Skeletal muscle cell (primary cell): Measurements from ENCODE around the gene TTC28.
"Not testable (repeated sequence)": the region's sequence is repeated elsewhere in the genome, so short reads cannot be mapped to it uniquely, and the experiment has no call there.

Experiments
- DNase-seq: peaks from one replicate; pipeline ENCODE4 v3.0.0-alpha.2; 2010; ENCODE audit warnings: low read depth
- H3K4me3 ChIP-seq: 2 replicates; pipeline ENCODE4 v1.5.1; 2011; ENCODE audit warnings: low read depth, mild to moderate bottlenecking, control low read depth, low read length, moderate library complexity

TTC28 gene

GRCh38 chr22:28514321-28514821, 165.3 kb downstream of the TTC28 start:
- DNase-seq, result no peak
- no peak overlapping the region for H3K4me3 ChIP-seq

- not testable (repeated sequence) for H3K4me3 ChIP-seq, DNase-seq
Measured at GRCh38 chr22:28512387-28512786, 167.3 kb downstream of the TTC28 start.

GRCh38 chr22:28507896-28508295, 171.7 kb downstream of the TTC28 start:
- no peak for DNase-seq
- no peak overlapping the region for H3K4me3 ChIP-seq

GRCh38 chr22:28506150-28506535, 173.5 kb downstream of the TTC28 start:
- H3K4me3 ChIP-seq, result no peak overlapping the region

DNA sequence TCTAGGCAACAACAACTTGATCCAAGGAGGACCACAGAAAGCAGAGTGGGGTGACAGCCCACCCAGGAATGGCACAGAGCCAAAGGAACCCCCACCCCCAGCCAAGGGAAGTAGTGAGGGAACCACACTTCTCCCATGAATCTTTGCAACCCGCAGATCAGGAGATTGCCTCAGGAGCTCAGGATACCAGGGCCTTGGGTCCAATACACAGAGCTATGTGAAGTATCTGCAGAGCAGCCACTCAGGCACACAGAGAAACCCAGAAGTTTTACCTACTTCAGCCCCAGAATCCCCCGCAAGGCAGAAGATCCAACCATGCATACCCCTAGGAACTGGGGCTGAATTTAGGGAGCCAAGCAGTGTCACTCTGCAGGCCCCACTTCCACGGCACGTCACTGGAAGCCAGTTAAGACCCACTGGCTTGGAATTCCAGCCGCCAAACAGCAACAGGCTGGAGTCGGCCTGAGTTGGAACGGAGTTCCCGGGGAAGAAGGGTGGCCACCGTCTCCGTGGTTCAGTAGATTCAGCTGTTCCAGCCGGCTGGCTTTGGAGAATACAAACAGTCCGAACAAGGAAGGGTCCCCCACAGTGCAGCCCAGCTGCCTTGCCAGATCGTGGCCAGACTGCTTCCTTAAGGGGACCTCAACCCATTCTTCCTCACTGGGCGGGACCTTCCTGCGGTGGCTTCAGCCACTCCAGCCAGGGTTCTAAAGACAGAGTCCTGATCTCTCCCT, 174.1 kb downstream of the TTC28 start:
- H3K4me3 ChIP-seq, result no peak overlapping the region
- no peak for DNase-seq

More at GRCh38 chr22:28506150-28506535, 173.5 kb downstream of the TTC28 start:
- DNase-seq, result no peak

DNA sequence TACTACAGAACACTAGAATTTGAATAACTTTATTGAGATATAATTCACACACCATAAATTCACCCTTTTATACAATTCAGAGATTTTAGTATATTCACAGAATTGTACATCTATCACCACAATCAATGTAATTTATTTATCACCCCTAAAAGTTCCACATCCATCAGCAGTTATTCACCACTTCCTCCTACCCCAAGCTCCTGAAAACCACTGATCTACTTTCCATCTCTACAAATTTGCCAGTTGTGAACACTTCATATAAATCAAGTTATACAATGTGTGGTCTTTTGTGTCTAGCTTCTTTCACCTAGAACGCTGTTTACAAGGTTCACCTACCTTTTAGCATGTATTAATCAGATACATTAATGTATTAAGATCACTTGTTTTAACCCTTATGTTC, 179.6 kb downstream of the TTC28 start:
- DNase-seq, result no peak

DNA sequence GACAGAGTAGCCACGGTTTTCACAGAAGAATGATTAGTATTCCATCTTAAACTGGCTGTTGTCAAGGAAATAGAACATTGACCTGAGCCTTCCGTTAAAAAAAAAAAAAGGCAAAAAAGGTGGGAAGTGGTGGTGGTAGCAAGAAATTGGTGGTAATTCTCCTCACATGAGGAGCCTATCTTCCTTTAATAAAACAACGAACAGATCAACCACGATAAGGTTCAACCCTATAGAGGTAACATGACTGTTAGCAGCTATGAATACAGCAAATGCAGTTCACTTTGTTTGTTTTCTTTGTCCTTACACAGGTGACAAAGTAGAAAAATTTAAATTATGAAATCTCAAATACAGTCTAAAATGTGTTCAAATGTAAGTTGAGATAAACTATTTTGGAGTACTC, 181.6 kb downstream of the TTC28 start:
- DNase-seq, result no peak

More for the DNA sequence above, 179.6 kb downstream of the TTC28 start:
- no peak overlapping the region for H3K4me3 ChIP-seq

DNA sequence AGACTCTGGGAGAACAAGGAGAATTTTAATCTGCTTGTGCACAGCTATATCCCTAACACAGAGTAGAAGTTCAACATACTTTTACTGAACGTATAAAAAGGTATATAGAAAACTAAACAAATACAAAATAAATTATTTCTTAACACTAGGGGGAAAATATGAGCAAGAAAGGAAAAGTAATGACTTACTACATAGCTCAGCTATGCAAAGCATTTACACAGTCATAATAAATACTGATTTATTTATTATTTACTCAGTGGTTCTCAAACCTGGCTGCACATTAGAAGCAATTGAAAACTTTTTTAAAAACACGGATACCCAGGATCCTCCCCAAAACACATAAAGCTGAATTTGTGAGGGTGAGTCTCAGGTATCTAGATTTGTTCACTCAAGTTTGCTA, 182.5 kb downstream of the TTC28 start:
- DNase-seq, result no peak
- H3K4me3 ChIP-seq, result no peak overlapping the region

More for the DNA sequence above, 181.6 kb downstream of the TTC28 start:
- no peak overlapping the region for H3K4me3 ChIP-seq

DNA sequence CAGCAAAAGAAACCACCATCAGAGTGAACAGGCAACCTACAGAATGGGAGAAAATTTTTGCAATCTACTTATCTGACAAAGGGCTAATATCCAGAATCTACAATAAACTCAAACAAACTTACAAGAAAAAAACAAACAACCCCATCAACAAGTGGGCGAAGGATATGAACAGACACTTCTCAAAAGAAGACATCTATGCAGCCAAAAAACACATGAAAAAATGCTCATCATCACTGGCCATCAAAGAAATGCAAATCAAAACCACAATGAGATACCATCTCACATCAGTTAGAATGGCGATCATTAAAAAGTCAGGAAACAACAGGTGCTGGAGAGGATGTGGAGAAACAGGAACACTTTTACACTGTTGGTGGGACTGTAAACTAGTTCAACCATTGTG, 188.4 kb downstream of the TTC28 start:
- H3K4me3 ChIP-seq, DNase-seq: not testable (repeated sequence)

DNA sequence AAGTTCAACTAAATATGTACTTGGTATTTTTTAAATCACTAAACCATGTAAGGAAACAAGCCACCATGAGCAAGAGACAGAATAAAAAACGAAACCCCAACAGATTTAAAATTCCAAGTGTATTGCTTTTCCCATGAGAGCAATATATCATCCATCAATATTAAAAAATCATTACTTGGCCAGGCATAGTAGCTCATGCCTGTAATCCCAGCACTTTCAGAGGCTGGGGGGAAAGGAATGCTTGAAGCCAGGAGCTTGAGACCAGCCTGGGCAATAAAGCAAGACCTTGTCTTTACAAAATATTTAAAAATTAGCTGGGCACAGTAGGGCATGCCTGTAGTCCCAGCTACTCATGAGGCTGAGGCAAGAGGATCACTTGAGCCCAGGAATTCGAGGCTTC, 190.8 kb downstream of the TTC28 start:
- no peak for DNase-seq
- H3K4me3 ChIP-seq, result no peak overlapping the region

DNA sequence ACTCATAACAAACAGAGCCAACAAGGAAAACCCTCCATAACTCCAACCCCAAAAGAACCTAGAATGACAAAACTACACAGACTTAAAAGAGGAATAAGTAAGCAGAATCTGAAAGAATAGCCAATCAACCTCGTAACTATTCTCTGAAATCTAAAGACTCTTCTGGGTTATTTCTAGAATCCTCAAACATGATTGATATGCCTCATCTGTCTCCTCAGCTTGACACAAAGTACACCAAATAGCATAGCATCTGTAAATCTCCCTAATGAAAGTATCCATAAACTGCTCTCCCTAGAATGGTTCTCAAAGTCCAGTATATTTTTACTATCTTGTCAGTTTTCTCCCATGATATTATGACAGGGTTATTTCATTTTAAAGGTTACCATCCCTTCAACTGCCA, 195.0 kb downstream of the TTC28 start:
- DNase-seq, result no peak
- no peak overlapping the region for H3K4me3 ChIP-seq

DNA sequence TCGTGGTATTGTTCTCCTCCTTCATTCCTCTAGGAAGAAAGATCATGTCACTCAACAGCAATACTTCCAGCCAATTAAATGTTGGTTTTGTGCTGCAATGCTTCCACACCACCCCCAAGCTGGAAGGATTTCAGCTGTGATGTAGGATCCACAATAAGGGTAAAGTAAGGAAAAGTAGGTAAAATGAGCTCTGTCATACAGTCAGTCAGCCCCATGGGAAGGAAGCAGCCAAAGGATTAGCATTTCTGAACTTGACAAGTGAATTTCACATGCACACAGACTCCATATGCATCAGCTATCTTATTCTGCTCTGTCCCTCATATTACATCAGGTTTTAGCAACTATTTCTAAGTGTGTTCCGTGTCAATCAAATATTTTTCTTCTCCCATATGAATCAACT, 197.9 kb downstream of the TTC28 start:
- H3K4me3 ChIP-seq, result no peak overlapping the region
- no peak for DNase-seq

GRCh38 chr22:28480000-28480715, 199.5 kb downstream of the TTC28 start:
- no peak overlapping the region for H3K4me3 ChIP-seq
- DNase-seq, result no peak

- no peak overlapping the region for H3K4me3 ChIP-seq
- DNase-seq, result no peak
Measured at GRCh38 chr22:28478564-28478963, 201.1 kb downstream of the TTC28 start.

DNA sequence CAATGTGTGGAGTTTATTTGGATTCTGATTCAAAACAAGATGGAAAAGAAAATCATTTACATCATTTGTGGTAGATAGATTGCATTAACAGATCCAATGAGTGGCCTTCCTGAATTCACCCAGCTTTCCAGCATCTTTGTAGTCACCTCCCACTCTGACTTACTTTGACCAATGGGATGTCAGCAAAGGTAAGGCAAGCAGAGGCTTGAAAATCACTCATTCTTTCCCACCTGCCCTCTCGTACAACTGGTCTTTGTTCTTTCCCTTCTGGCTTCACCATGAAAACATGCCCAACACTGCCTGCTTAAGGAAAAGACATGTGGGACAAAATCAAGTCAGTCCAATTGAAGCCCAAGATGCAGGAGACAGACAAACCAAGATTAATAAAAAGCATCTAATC, 202.1 kb downstream of the TTC28 start:
- H3K4me3 ChIP-seq, result no peak overlapping the region

DNA sequence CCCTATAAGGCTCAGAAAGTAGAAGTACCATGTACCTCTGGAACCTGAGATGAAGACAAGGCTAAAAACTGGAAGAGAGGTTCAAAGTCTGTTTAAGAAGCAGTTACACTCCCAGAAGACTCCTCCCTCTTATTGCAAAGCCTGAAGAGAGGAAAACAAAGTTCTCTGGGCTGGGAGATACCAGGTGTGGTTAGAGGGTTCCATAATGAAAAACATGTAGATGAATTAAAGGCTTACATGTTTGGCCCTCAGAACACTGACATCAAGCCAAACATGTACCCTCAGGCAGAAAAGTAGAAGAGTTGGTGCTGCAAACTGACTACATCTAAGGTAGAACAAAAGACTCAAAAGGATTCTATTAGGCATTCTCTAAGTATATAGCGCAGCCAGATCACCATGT, 205.3 kb downstream of the TTC28 start:
- no peak for DNase-seq
- H3K4me3 ChIP-seq, result no peak overlapping the region

More for the DNA sequence above, 202.1 kb downstream of the TTC28 start:
- DNase-seq, result no peak

DNA sequence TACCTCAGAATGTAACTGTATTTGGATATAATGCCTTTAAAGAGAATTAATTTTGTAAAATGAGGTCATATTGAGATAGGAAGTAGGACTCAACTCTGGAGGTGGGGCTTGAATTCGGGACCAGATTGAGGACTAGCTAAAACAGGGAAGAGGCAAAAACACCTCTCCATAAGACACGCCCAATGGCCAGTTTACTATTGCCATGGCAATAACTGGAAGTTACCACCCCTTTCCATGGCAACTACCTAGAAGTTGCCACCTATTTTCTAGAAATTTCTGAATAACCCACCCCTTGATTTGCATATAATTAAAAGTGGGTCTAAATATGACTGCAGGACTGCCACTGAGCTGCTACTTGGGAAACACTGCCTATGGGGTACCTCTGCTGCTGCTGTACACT, 206.4 kb downstream of the TTC28 start:
- no peak overlapping the region for H3K4me3 ChIP-seq
- DNase-seq, result no peak

GRCh38 chr22:28467055-28467454, 212.6 kb downstream of the TTC28 start:
- DNase-seq, H3K4me3 ChIP-seq: not testable (repeated sequence)

GRCh38 chr22:28466399-28466798, 213.2 kb downstream of the TTC28 start:
- DNase-seq, result no peak
- H3K4me3 ChIP-seq, result no peak overlapping the region

DNA sequence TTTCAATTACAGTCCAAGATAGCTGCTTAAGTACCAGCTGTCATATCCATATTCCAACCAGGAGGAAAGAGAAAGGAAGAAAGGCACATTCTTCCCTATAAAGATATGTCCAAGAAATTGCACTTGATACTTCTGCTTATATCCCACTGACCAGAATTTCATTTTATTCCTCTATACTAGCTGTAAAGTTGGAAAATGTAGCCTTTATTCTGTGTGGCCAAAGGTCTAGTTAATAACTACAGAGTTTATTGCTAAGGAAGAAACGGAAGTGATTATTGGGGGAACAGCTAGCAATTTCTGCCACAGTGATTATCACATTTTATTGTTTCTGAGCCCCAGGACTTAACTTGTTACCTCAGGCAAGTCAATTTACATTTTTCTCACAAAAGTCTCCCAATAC, 213.8 kb downstream of the TTC28 start:
- H3K4me3 ChIP-seq, result no peak overlapping the region

DNA sequence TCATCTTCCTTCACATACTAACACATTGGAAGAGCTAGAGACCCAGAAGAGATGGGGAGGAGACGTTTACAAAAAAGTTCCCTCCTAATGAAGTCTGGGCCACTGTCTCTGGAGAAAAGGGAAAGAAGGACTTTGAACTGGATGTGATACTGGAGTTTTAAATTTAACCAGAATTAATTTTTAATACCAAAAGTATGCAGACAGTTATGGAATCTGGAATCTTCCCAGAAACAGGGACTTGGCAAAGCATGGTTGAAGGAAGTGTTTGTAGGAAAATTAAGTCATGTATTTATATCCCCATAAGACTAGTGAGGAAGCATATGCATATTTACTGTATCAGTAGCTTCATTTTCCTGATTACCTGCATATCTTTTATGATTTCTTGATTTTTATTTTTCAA, 215.5 kb downstream of the TTC28 start:
- DNase-seq, result no peak
- H3K4me3 ChIP-seq, result no peak overlapping the region

More for the DNA sequence above, 213.8 kb downstream of the TTC28 start:
- DNase-seq, result no peak
